GM12878 (cell line): Measurements from ENCODE around the gene SACM1L. TPM values are rescaled to one million over a fixed set of nuclear protein-coding genes. Genes with fewer than 3 reads are reported as not detected.

ENCODE experiments used
- ATAC-seq: fragments of 200-7000 bp; cut with Tn5 transposase; 3 replicates; pipeline ENCODE4 v1.9.1; 2020; ENCODE audit warnings: mild to moderate bottlenecking, moderate library complexity
- BruUV-seq: library from RNA; stranded (reverse); fragments of 400-500 nt; replicated peaks from 2 replicates; lab custom pipeline; 2021; lab: Mats Ljungman, UMichigan
- CTCF ChIA-PET: fragments of 300-600 bp; sonication (Branson Sonifier 250); formaldehyde crosslinking; extraction: SDS; loops from one replicate; lab custom pipeline; 2021; ENCODE audit warnings: inconsistent platforms; lab: Yijun Ruan, JAX
- POLR2A ChIA-PET: fragments of 350-600 bp; formaldehyde crosslinking; extraction: SDS; loops from one replicate; lab custom pipeline; 2021; ENCODE audit warnings: inconsistent platforms; lab: Charles Lee
- RAD21 ChIA-PET: fragments of 300-600 bp; sonication (Branson Sonifier 250); formaldehyde crosslinking; loops from one replicate; lab custom pipeline; 2023; ENCODE audit warnings: antibody characterized with exemption; ENCODE audit not compliant: unreplicated experiment; lab: Charles Lee
- SMC1A ChIA-PET: fragments of 300-600 bp; sonication (Branson Sonifier 250); formaldehyde crosslinking; loops from one replicate; lab custom pipeline; 2023; ENCODE audit not compliant: unreplicated experiment, uncharacterized antibody; lab: Charles Lee
- DNase-seq: peaks from one replicate; pipeline ENCODE4 v3.0.0-alpha.2; 2011; ENCODE audit warnings: low read depth, low spot score
- FAIRE-seq: peaks from 3 replicates; lab custom pipeline; 2011; peaks lifted over from hg19 to GRCh38; lab: Jason Lieb, UNC
- H2AFZ ChIP-seq: 2 replicates; pipeline ENCODE4 v1.6.0; 2011; ENCODE audit warnings: low read depth, low read length, control low read depth; ENCODE audit not compliant: control insufficient read depth
- H3K27ac ChIP-seq: 2 replicates; pipeline ENCODE4 v1.5.1; 2011; ENCODE audit warnings: control low read depth; ENCODE audit not compliant: control insufficient read depth, insufficient read depth
- H3K27me3 ChIP-seq, 2 experiments: replicated peaks in 1 of 2; 2 replicates each; pipeline versions ENCODE4 v1.6.0 to v1.6.1; 2011; ENCODE audit warnings: low read length in 1 of 2; ENCODE audit not compliant: control insufficient read depth in 2 of 2, insufficient read depth in 2 of 2
- H3K36me3 ChIP-seq, 2 experiments: 2 replicates each; pipeline ENCODE4 v1.5.1; 2011; ENCODE audit warnings: low read length in 1 of 2; ENCODE audit not compliant: control insufficient read depth in 2 of 2, insufficient read depth in 2 of 2
- H3K4me1 ChIP-seq: 2 replicates; pipeline ENCODE4 v1.6.1; 2011; ENCODE audit warnings: mild to moderate bottlenecking, low read length, moderate library complexity, mixed read lengths; ENCODE audit not compliant: control insufficient read depth, insufficient read depth
- H3K4me2 ChIP-seq: 2 replicates; pipeline ENCODE4 v1.6.0; 2011; ENCODE audit warnings: control low read depth; ENCODE audit not compliant: control insufficient read depth, insufficient read depth
- H3K4me3 ChIP-seq: fragments of 200-600 bp; sonication (generic); 2 replicates; pipeline ENCODE4 v1.5.1; 2016
- H3K79me2 ChIP-seq: 2 replicates; pipeline ENCODE4 v1.6.0; 2011; ENCODE audit warnings: low read length; ENCODE audit not compliant: control insufficient read depth, insufficient read depth
- H3K9ac ChIP-seq: 2 replicates; pipeline ENCODE4 v1.8.0; 2011; ENCODE audit warnings: low read length, control low read depth, mixed read lengths; ENCODE audit not compliant: control insufficient read depth, insufficient read depth
- H3K9me3 ChIP-seq: replicated peaks from 3 replicates; pipeline ENCODE4 v1.5.1; 2011; ENCODE audit warnings: mild to moderate bottlenecking, low read length; ENCODE audit not compliant: control insufficient read depth, insufficient read depth
- H4K20me1 ChIP-seq: 2 replicates; pipeline ENCODE4 v1.6.0; 2011; ENCODE audit not compliant: control insufficient read depth, insufficient read depth
- CUX1 ChIP-seq: IDR thresholded peaks from 2 replicates; pipeline ENCODE4 v1.6.1; 2012; ENCODE audit warnings: improper control_type of control experiment, low read depth, low read length; ENCODE audit not compliant: insufficient replicate concordance
- SMAD5 ChIP-seq: IDR thresholded peaks from 2 replicates; pipeline ENCODE4 v1.6.1; 2016; ENCODE audit warnings: antibody characterized with exemption, low read depth
- TCF12 ChIP-seq: IDR thresholded peaks from 2 replicates; pipeline ENCODE4 v1.6.1; 2011; ENCODE audit warnings: low read depth, mild to moderate bottlenecking, low read length
- TCF7 ChIP-seq: IDR thresholded peaks from 2 replicates; pipeline ENCODE4 v1.6.1; 2014; ENCODE audit warnings: antibody characterized with exemption, borderline replicate concordance
- WGBS: methylation state at CpG from one replicate; pipeline ENCODE4 v1.1.6; 2016; ENCODE audit warnings: low lambda C conversion rate; ENCODE audit not compliant: insufficient replicate concordance, insufficient coverage; ENCODE audit errors: missing lambda C conversion rate; 5-methylcytosine and 5-hydroxymethylcytosine counted together
- in situ Hi-C: fragments of 300-500 bp; cut with MboI; formaldehyde crosslinking; loops from 9 replicates; pipeline ENCODE4 v1.14.3; 2018; ENCODE audit warnings: mixed read lengths
- intact Hi-C: fragments of 100-400 bp; cut with micrococcal nuclease; formaldehyde crosslinking; loops from one replicate; pipeline ENCODE4 v1.14.2; 2022; ENCODE audit not compliant: unreplicated experiment
- polyA plus RNA-seq, 11 experiments: library from polyadenylated mRNA; depleted of rRNA in 4 of 11; unstranded in 6 of 11; stranded (reverse) in 5 of 11; fragments of >200 nt; fragmentation: Nextera tagmentation in 4 of 11; fragmentation: Illumina TruSeq in 1 of 11; extraction: Ambion mirVana in 4 of 11; extraction: Trizol in 1 of 11; gene quantifications; 1 replicate in 1 of 11; 2 replicates in 10 of 11; pipeline versions ENCODE4 v1.2.1 to v1.2.3, GENCODE V29; 2011 to 2016; ENCODE audit warnings: inconsistent platforms in 2 of 11, missing spikeins in 2 of 11, low read depth in 1 of 11
- total RNA-seq, 4 experiments: library from RNA; depleted of rRNA in 3 of 4; stranded (reverse); fragments of >200 nt in 3 of 4; fragmentation: Illumina TruSeq in 1 of 4; extraction: Trizol in 1 of 4; gene quantifications; 2 replicates each; pipeline versions ENCODE4 v1.2.1 to v1.2.3, GENCODE V29; 2013 to 2021
- TF ChIP-seq, protein P1 (sequence below): fragments of 450-650 bp; IDR thresholded peaks from 2 replicates; pipeline ENCODE4 v1.6.1; 2017; ENCODE audit warnings: mild to moderate bottlenecking, low read depth, inconsistent platforms; ENCODE audit not compliant: poor library complexity, severe bottlenecking

SACM1L gene
- total and polyA plus RNA-seq, 10 of the 15 experiments (the other 5 are each of a cell fraction or from before 2014, with no cell fraction given): 16.5 to 48.3 (median 28.9) TPM

- DNase-seq: no peak
- no peak for FAIRE-seq
- Histone ChIP-seq H4K20me1 (no peaks in the 10 kb centered on the region), H2AFZ (no peak overlapping the region), H3K27ac (no peak overlapping the region), H3K4me2 (no peak overlapping the region), H3K9me3 (no peaks in the 10 kb centered on the region), H3K27me3 (no peaks in the 10 kb centered on the region), H3K4me1 (no peaks in the 10 kb centered on the region), H3K79me2 (no peaks in the 10 kb centered on the region), H3K9ac (no peak overlapping the region), H3K36me3 (peaks cover 1 to 16% of the 10 kb centered on the region in 2 experiments; a peak in 1 of 4 replicates), H3K4me3 (no peak overlapping the region)
- no peak for TF ChIP-seq SMAD5
- no peak for TF ChIP-seq TCF12
- ChIA-PET RAD21 (no interaction called here), SMC1A (no interaction called here), POLR2A (no interaction called here), CTCF (no interaction called here)
- 96% methylated on average over 3 of the region's 3 CpGs for WGBS
- intact Hi-C loops: no loop called here
- ATAC-seq: no peak
- in situ Hi-C loops: no loop called here
- BruUV-seq: no TSS peak
Observed at GRCh38 chr3:45724911-45725310, 35.7 kb downstream of the SACM1L start.

DNA sequence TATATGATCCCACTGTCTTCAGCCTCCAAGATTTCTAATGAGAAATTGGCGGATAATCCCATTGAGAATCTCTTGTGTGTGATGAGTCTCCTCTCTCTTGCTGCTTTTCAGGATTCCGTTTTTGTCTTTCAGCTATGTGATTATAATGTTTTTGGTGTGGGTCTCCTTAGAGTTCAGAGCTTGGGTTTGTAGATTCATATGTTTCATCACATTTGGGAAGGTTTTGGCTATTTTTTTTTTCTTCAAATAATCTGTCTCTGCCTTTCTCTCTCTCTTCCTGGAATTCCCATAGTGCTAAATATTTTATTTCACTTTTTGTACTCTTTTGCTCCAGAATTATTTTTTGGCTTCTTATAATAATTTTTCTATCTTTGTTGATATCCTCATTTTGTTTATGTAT is 40.4 kb downstream of the SACM1L start:
- intact Hi-C loops (no loop called here), in situ Hi-C loops (no loop called here)
- Histone ChIP-seq H3K9me3 (no peaks in the 10 kb centered on the region), H3K4me3 (no peak overlapping the region), H3K36me3 (peaks cover 0 to 28% of the 10 kb centered on the region in 2 experiments; a peak in 2 of 4 replicates), H3K27me3 (no peaks in the 10 kb centered on the region), H3K4me1 (peaks cover 8% of the 10 kb centered on the region), H2AFZ (no peak overlapping the region), H3K9ac (no peak overlapping the region), H3K4me2 (no peak overlapping the region), H4K20me1 (no peaks in the 10 kb centered on the region), H3K79me2 (no peaks in the 10 kb centered on the region), H3K27ac (no peak overlapping the region)
- ATAC-seq (no peak), DNase-seq (no peak), FAIRE-seq (no peak)
- RAD21 ChIA-PET: no interaction called here
- POLR2A ChIA-PET: interaction anchor here (0.6 to 1.3 kb wide), 2 partner anchors 77 to 112 kb away, joined by 3 read pairs; partner anchors contain the start of gene LZTFL1
- SMC1A ChIA-PET: interaction anchor here (1.0 to 1.9 kb wide), 5 partner anchors 9 to 195 kb away, joined by 3 to 7 read pairs (median 4); no protein-coding TSS in a partner anchor
- 69% methylated on average over 2 of the region's 2 CpGs for WGBS
- BruUV-seq: no TSS peak
- CTCF ChIA-PET: interaction anchor here (1.4 to 2.7 kb wide), 3 partner anchors 21 to 223 kb away, joined by 3 to 7 read pairs (median 4); no protein-coding TSS in a partner anchor
- TF ChIP-seq, protein P1, sequence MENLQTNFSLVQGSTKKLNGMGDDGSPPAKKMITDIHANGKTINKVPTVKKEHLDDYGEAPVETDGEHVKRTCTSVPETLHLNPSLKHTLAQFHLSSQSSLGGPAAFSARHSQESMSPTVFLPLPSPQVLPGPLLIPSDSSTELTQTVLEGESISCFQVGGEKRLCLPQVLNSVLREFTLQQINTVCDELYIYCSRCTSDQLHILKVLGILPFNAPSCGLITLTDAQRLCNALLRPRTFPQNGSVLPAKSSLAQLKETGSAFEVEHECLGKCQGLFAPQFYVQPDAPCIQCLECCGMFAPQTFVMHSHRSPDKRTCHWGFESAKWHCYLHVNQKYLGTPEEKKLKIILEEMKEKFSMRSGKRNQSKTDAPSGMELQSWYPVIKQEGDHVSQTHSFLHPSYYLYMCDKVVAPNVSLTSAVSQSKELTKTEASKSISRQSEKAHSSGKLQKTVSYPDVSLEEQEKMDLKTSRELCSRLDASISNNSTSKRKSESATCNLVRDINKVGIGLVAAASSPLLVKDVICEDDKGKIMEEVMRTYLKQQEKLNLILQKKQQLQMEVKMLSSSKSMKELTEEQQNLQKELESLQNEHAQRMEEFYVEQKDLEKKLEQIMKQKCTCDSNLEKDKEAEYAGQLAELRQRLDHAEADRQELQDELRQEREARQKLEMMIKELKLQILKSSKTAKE: no peak
- TF ChIP-seq TCF7: no peak
- no peak for TF ChIP-seq CUX1
